H1 (cell line): Measurements from ENCODE around the gene RNF125. TPM values are rescaled to one million over a fixed set of nuclear protein-coding genes. Genes with fewer than 3 reads are reported as not detected.

Experiments
- CBX8 ChIP-seq: fragments of 300-800, 300-1000 bp; sonication (generic); IDR thresholded peaks from 2 replicates; pipeline ENCODE4 v1.7.1; 2016; ENCODE audit warnings: low read depth, low read length, borderline replicate concordance
- CEBPB ChIP-seq: IDR thresholded peaks from 2 replicates; pipeline ENCODE4 v1.6.1; 2012; ENCODE audit warnings: low read depth, low read length
- CHD2 ChIP-seq: IDR thresholded peaks from 2 replicates; pipeline ENCODE4 v1.6.1; 2012; ENCODE audit warnings: low read length, improper control_type of control experiment
- FOSL1 ChIP-seq: IDR thresholded peaks from 2 replicates; pipeline ENCODE4 v1.6.1; 2011; ENCODE audit warnings: mild to moderate bottlenecking, low read depth, low read length, moderate library complexity; ENCODE audit not compliant: insufficient read depth
- GABPA ChIP-seq: IDR thresholded peaks from 2 replicates; pipeline ENCODE4 v1.6.1; 2011; ENCODE audit warnings: mild to moderate bottlenecking, low read length, moderate library complexity, borderline replicate concordance; ENCODE audit not compliant: insufficient read depth
- HDAC6 ChIP-seq: IDR thresholded peaks from one replicate; pipeline ENCODE4 v1.7.1; 2012; ENCODE audit warnings: low read depth, mild to moderate bottlenecking, inconsistent platforms, low read length, moderate library complexity
- RFX5 ChIP-seq: IDR thresholded peaks from 2 replicates; pipeline ENCODE4 v1.6.1; 2011; ENCODE audit warnings: low read depth, low read length, improper control_type of control experiment, borderline replicate concordance
- SAP30 ChIP-seq: fragments of 300-600 bp; sonication (generic); IDR thresholded peaks from 2 replicates; pipeline ENCODE4 v1.7.1; 2012; ENCODE audit warnings: low read length, moderate library complexity, mild to moderate bottlenecking, inconsistent platforms; ENCODE audit not compliant: insufficient read depth, insufficient replicate concordance
- TCF12 ChIP-seq: IDR thresholded peaks from 2 replicates; pipeline ENCODE4 v1.6.1; 2011; ENCODE audit warnings: low read depth, mild to moderate bottlenecking, low read length
- polyA plus RNA-seq, 7 experiments: library from polyadenylated mRNA; depleted of rRNA in 3 of 7; stranded (reverse) in 5 of 7; unstranded in 2 of 7; fragments of >200 nt in 5 of 7; fragments of 200-250 nt in 2 of 7; gene quantifications; 1 replicate in 5 of 7; 2 replicates in 1 of 7; 4 replicates in 1 of 7; pipeline versions ENCODE4 v1.2.1 to v1.2.3, GENCODE V29; 2011 to 2013; ENCODE audit warnings: missing spikeins in 2 of 7, mixed read lengths in 2 of 7
- total RNA-seq: library from RNA; stranded (reverse); fragmentation: NEBNext Ultra II Directional; extraction: Animal tissue kit (Norgen Biotek cat#: 25700); gene quantifications from 2 replicates; pipeline ENCODE4 v1.2.1, GENCODE V29; 2021
- TF ChIP-seq, protein P1 (sequence below), 3 experiments: IDR thresholded peaks; 1 replicate in 2 of 3; 2 replicates in 1 of 3; pipeline versions ENCODE4 v1.5.1 to v1.6.1; 2011; ENCODE audit warnings: low read length in 3 of 3, mild to moderate bottlenecking in 3 of 3, inconsistent platforms in 2 of 3, low read depth in 1 of 3, moderate library complexity in 1 of 3; ENCODE audit not compliant: insufficient read depth in 1 of 3; ENCODE audit errors: control extremely low read depth in 1 of 3

Gene RNF125
- total and polyA plus RNA-seq, 2 of the 8 experiments (the other 6 are each of a cell fraction or from before 2014, with no cell fraction given): 14.3 to 15.2 TPM

DNA sequence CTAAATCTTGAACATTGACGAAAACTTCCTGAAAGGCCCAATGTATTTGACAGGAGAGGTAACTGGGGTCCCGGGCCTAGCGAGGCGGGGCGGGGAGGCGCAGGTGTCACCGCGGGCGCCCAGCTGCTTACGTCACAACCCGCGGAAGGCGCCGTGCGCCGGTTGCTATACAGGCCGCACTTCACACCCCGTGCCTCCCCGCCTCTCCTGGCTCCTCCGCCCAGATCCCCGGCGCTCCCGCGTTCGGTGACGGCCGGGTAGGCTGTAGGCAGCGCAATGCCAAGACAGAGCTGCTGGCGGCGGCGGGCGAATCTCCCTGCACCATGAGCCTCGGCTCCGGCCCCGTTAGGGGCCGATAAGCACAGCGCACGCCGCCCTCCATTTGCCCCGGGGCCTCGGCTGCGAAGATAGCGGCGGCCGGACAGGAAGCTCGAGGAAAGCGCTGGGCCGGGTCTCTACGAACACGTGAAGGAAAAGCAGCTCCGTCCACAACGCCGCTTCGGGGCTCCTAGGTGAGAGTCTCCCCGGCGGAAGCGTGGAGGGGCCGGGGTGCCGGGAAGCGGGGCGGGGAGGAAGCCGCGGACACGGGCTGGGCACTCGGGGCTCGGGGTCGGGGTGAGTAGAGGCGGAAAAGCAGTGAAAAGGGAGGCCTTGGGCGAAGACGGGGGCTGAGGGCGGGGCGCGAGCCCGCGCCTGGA is 73.2 kb downstream of the RNF125 start, which contains the start of gene RNF138 (continued):
- TF ChIP-seq CEBPB (no peak), GABPA (no peak), CHD2 (peak; percentile 57), TCF12 (no peak; the same call in 1 of the 2 replicates), FOSL1 (no peak), RFX5 (no peak), CBX8 (no peak), SAP30 (no peak), HDAC6 (no peak)
- TF ChIP-seq, protein P1, sequence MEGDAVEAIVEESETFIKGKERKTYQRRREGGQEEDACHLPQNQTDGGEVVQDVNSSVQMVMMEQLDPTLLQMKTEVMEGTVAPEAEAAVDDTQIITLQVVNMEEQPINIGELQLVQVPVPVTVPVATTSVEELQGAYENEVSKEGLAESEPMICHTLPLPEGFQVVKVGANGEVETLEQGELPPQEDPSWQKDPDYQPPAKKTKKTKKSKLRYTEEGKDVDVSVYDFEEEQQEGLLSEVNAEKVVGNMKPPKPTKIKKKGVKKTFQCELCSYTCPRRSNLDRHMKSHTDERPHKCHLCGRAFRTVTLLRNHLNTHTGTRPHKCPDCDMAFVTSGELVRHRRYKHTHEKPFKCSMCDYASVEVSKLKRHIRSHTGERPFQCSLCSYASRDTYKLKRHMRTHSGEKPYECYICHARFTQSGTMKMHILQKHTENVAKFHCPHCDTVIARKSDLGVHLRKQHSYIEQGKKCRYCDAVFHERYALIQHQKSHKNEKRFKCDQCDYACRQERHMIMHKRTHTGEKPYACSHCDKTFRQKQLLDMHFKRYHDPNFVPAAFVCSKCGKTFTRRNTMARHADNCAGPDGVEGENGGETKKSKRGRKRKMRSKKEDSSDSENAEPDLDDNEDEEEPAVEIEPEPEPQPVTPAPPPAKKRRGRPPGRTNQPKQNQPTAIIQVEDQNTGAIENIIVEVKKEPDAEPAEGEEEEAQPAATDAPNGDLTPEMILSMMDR (IDR thresholded peaks at IDR 0.05; ENCODE audit: control extremely low read depth in 1 of 3, insufficient read depth in 1 of 3, low read depth in 1 of 3, low read length in 3 of 3): no peak
